Upper lobe of left lung (tissue), 4 donors: Measurements from ENCODE around the gene MTFR1L.

Source experiments
- CTCF ChIP-seq, 6 experiments: fragments of 450-650 bp in 4 of 6; fragments of 200-600 bp in 2 of 6; sonication (generic) in 2 of 6; IDR thresholded peaks; one replicate each; pipeline ENCODE4 v1.5.1; 2016 to 2019; ENCODE audit warnings: antibody characterized with exemption in 6 of 6
- POLR2A ChIP-seq, 4 donors: fragments of 450-650 bp; IDR thresholded peaks; one replicate each; pipeline ENCODE4 v1.5.1; 2016 to 2017; ENCODE audit warnings: antibody characterized with exemption in 4 of 4, mild to moderate bottlenecking in 2 of 4
- POLR2AphosphoS5 ChIP-seq, 2 donors: sonication (generic); formaldehyde crosslinking; IDR thresholded peaks; one replicate each; pipeline ENCODE4 v1.5.1; 2017; ENCODE audit warnings: antibody characterized with exemption in 2 of 2

GRCh38 chr1:25867210-25867991 lies 47.6 kb downstream of the MTFR1L start:
- TF ChIP-seq CTCF (IDR thresholded peaks at IDR 0.05) (no peak), POLR2AphosphoS5 (IDR thresholded peaks at IDR 0.05) (no peak), POLR2A (IDR thresholded peaks at IDR 0.05) (no peak)
